Activated T-helper 2 cell treated with anti-CD3 and anti-CD28 coated beads, Interferon-gamma antibody, Interleukin-2, Interleukin-4, amounts not matched to agents 10 μg/mL and 5 μg/mL and 100 μg/mL, durations not matched to agents 14 hours and 24 hours and 36 hours (primary cell): ENCODE results near the gene KRT12. TPM values are rescaled to one million over a fixed set of nuclear protein-coding genes. Genes with fewer than 3 reads are reported as not detected.

Experiments used
- DNase-seq: peaks from one replicate; pipeline ENCODE4 v3.0.0; 2021; ENCODE audit warnings: low spot score
- H3K27ac Mint-ChIP-seq: one replicate; pipeline ENCODE4 v1.8.0; 2021; ENCODE audit warnings: mixed read lengths
- H3K27me3 Mint-ChIP-seq: one replicate; pipeline ENCODE4 v1.8.0; 2021; ENCODE audit warnings: low read depth, mixed read lengths
- H3K36me3 Mint-ChIP-seq: one replicate; pipeline ENCODE4 v1.8.0; 2021; ENCODE audit warnings: low read depth, mixed read lengths
- H3K4me1 Mint-ChIP-seq: one replicate; pipeline ENCODE4 v1.8.0; 2021; ENCODE audit warnings: low read depth, mixed read lengths
- H3K4me3 Mint-ChIP-seq: one replicate; pipeline ENCODE4 v1.8.0; 2021; ENCODE audit warnings: low read depth, mild to moderate bottlenecking, moderate library complexity, mixed read lengths
- H3K9me3 Mint-ChIP-seq: one replicate; pipeline ENCODE4 v1.8.0; 2021; ENCODE audit warnings: mixed read lengths
- intact Hi-C: fragments of 100-400 bp; cut with micrococcal nuclease; formaldehyde crosslinking; loops from one replicate; pipeline ENCODE4 v1.15.1; 2023
- total RNA-seq: library from RNA; stranded (reverse); gene quantifications from 2 replicates; pipeline ENCODE4 v1.2.3, GENCODE V29; 2022

The KRT12 gene
- total RNA-seq, 1 donor from 2014 or later = not detected

- intact Hi-C loops = no loop called here
- no peak for DNase-seq
Measured at GRCh38 chr17:40828454-40829044, 38.5 kb downstream of the KRT12 start.

GRCh38 chr17:40827746-40828453 lies 39.1 kb downstream of the KRT12 start:
- no peaks in the 10 kb centered on the region for H3K9me3 Mint-ChIP-seq
- H3K27me3 Mint-ChIP-seq = no peaks in the 10 kb centered on the region
- intact Hi-C loops = no loop called here
- H3K4me3 Mint-ChIP-seq = peak overlapping the region; percentile 46
- peak overlapping the region; percentile 67 for H3K27ac Mint-ChIP-seq
- H3K36me3 Mint-ChIP-seq = peaks cover 3% of the 10 kb centered on the region
- peaks cover 31% of the 10 kb centered on the region for H3K4me1 Mint-ChIP-seq
- DNase-seq = no peak

More at GRCh38 chr17:40828454-40829044, 38.5 kb downstream of the KRT12 start:
- H3K27me3 Mint-ChIP-seq = no peaks in the 10 kb centered on the region
- H3K9me3 Mint-ChIP-seq = no peaks in the 10 kb centered on the region
- no peak overlapping the region for H3K4me3 Mint-ChIP-seq
- H3K4me1 Mint-ChIP-seq = peaks cover 33% of the 10 kb centered on the region
- no peak overlapping the region for H3K27ac Mint-ChIP-seq
- peaks cover 3% of the 10 kb centered on the region for H3K36me3 Mint-ChIP-seq

- no peaks in the 10 kb centered on the region for H3K27me3 Mint-ChIP-seq
- peaks cover 10% of the 10 kb centered on the region for H3K36me3 Mint-ChIP-seq
- intact Hi-C loops = no loop called here
- no peak overlapping the region for H3K27ac Mint-ChIP-seq
- no peak overlapping the region for H3K4me3 Mint-ChIP-seq
- H3K4me1 Mint-ChIP-seq = peaks cover 31% of the 10 kb centered on the region
- H3K9me3 Mint-ChIP-seq = no peaks in the 10 kb centered on the region
- no peak for DNase-seq
Measured at GRCh38 chr17:40825599-40825998, 41.4 kb downstream of the KRT12 start.

GRCh38 chr17:40824015-40824832 lies 42.8 kb downstream of the KRT12 start:
- H3K9me3 Mint-ChIP-seq = no peaks in the 10 kb centered on the region
- intact Hi-C loops = no loop called here
- no peaks in the 10 kb centered on the region for H3K27me3 Mint-ChIP-seq
- no peak overlapping the region for H3K4me3 Mint-ChIP-seq
- H3K36me3 Mint-ChIP-seq = peaks cover 19% of the 10 kb centered on the region
- DNase-seq = no peak
- peaks cover 40% of the 10 kb centered on the region for H3K4me1 Mint-ChIP-seq
- H3K27ac Mint-ChIP-seq = no peak overlapping the region

- intact Hi-C loops = no loop called here
- H3K4me3 Mint-ChIP-seq = no peak within 1 kb of the TSS
- H3K4me1 Mint-ChIP-seq = peaks cover 36% of the 10 kb centered on the region
- no peak for DNase-seq
- no peaks in the 10 kb centered on the region for H3K9me3 Mint-ChIP-seq
- peaks cover 31% of the 10 kb centered on the region for H3K36me3 Mint-ChIP-seq
- H3K27ac Mint-ChIP-seq = no peak within 1 kb of the TSS
- H3K27me3 Mint-ChIP-seq = no peaks in the 10 kb centered on the region
Measured at GRCh38 chr17:40822132-40822812, 44.8 kb downstream of the KRT12 start, which contains the start of gene KRT10. KRT10 (minus strand) TSS chr17:40822614; CDS start chr17:40822585, 29 bp downstream.

- Mint-ChIP-seq H3K36me3 (peaks cover 39% of the 10 kb centered on the region), H3K27me3 (no peaks in the 10 kb centered on the region), H3K9me3 (no peaks in the 10 kb centered on the region), H3K4me1 (peaks cover 38% of the 10 kb centered on the region), H3K4me3 (no peak overlapping the region), H3K27ac (no peak overlapping the region)
- no peak for DNase-seq
- intact Hi-C loops = no loop called here
Measured at GRCh38 chr17:40821536-40821935, 45.5 kb downstream of the KRT12 start.

- Mint-ChIP-seq H3K4me3 (peak overlapping the region; percentile 72), H3K9me3 (no peaks in the 10 kb centered on the region), H3K36me3 (peaks cover 40% of the 10 kb centered on the region), H3K27ac (no peak overlapping the region), H3K4me1 (peaks cover 34% of the 10 kb centered on the region), H3K27me3 (no peaks in the 10 kb centered on the region)
- intact Hi-C loops = no loop called here
- no peak for DNase-seq
Measured at GRCh38 chr17:40820228-40820838, 46.7 kb downstream of the KRT12 start.

- Mint-ChIP-seq H3K27me3 (peaks cover 1% of the 10 kb centered on the region), H3K9me3 (peaks cover 3% of the 10 kb centered on the region), H3K36me3 (peaks cover 40% of the 10 kb centered on the region), H3K4me1 (peaks cover 32% of the 10 kb centered on the region), H3K27ac (peak overlapping the region; percentile 67), H3K4me3 (peak overlapping the region; percentile 72)
- DNase-seq = no peak
- intact Hi-C loops = loop anchor here (5.0 kb wide), 2 partner anchors 83 to 848 kb away; no protein-coding TSS in a partner anchor
Measured at GRCh38 chr17:40819528-40820125, 47.4 kb downstream of the KRT12 start.

- Mint-ChIP-seq H3K27me3 (peaks cover 7% of the 10 kb centered on the region), H3K4me1 (peaks cover 26% of the 10 kb centered on the region), H3K9me3 (peaks cover 5% of the 10 kb centered on the region), H3K36me3 (peaks cover 40% of the 10 kb centered on the region), H3K4me3 (peak overlapping the region; percentile 96), H3K27ac (peak overlapping the region; percentile 86)
- intact Hi-C loops = loop anchor here (5.0 kb wide), 2 partner anchors 83 to 848 kb away; no protein-coding TSS in a partner anchor
- peak; percentile 84 for DNase-seq
Measured at GRCh38 chr17:40818733-40819527, 48.1 kb downstream of the KRT12 start.

- no peak for DNase-seq
- Mint-ChIP-seq H3K36me3 (peaks cover 40% of the 10 kb centered on the region), H3K4me1 (peaks cover 25% of the 10 kb centered on the region), H3K9me3 (peaks cover 5% of the 10 kb centered on the region), H3K27me3 (peaks cover 12% of the 10 kb centered on the region), H3K4me3 (peak overlapping the region; percentile 96), H3K27ac (peak overlapping the region; percentile 86)
- intact Hi-C loops = loop anchor here (5.0 kb wide), 2 partner anchors 84 to 849 kb away; no protein-coding TSS in a partner anchor
Measured at GRCh38 chr17:40818343-40818732, 48.7 kb downstream of the KRT12 start.

GRCh38 chr17:40817103-40817682 lies 49.8 kb downstream of the KRT12 start:
- no peak for DNase-seq
- Mint-ChIP-seq H3K4me1 (peaks cover 21% of the 10 kb centered on the region), H3K4me3 (peak overlapping the region; percentile 96), H3K27ac (peak overlapping the region; percentile 34), H3K36me3 (peaks cover 37% of the 10 kb centered on the region), H3K9me3 (peaks cover 5% of the 10 kb centered on the region), H3K27me3 (peaks cover 20% of the 10 kb centered on the region)
- intact Hi-C loops = loop anchor here (5.0 kb wide), 2 partner anchors 85 to 850 kb away; no protein-coding TSS in a partner anchor
